Stomach (tissue), 9 donors: ENCODE results near the gene ABCD3. TPM values are rescaled to one million over a fixed set of nuclear protein-coding genes. Genes with fewer than 3 reads are reported as not detected.

ENCODE experiments used
- DNase-seq, 2 donors: peaks; one replicate each; pipeline versions ENCODE4 v3.0.0 to v3.0.0-alpha.2; 2013 to 2019
- H3K27ac ChIP-seq, 5 donors: fragments of 200-600 bp in 4 of 5; sonication (generic) in 4 of 5; one replicate each; pipeline ENCODE4 v1.5.1; 2013 to 2019; ENCODE audit warnings: mild to moderate bottlenecking in 1 of 5, moderate library complexity in 1 of 5
- H3K27me3 ChIP-seq, 3 donors: fragments of 200-600 bp; sonication (generic); one replicate each; pipeline ENCODE4 v1.5.1; 2017 to 2019; ENCODE audit warnings: mixed run types in 1 of 3
- H3K36me3 ChIP-seq, 4 donors: fragments of 200-600 bp; sonication (generic); 1 replicate in 3 of 4; 2 replicates in 1 of 4; pipeline ENCODE4 v1.5.1; 2016 to 2019
- H3K4me1 ChIP-seq, 4 donors: fragments of 200-600 bp; sonication (generic); one replicate each; pipeline ENCODE4 v1.5.1; 2016 to 2019
- H3K4me3 ChIP-seq, 4 donors: fragments of 200-600 bp; sonication (generic) in 3 of 4; one replicate each; pipeline ENCODE4 v1.5.1; 2016 to 2019; ENCODE audit warnings: mild to moderate bottlenecking in 1 of 4
- H3K9me3 ChIP-seq, 4 donors: fragments of 200-600 bp; sonication (generic); one replicate each; pipeline ENCODE4 v1.5.1; 2016 to 2019
- EP300 ChIP-seq: sonication (generic); formaldehyde crosslinking; IDR thresholded peaks from one replicate; pipeline ENCODE4 v1.6.1; 2017; ENCODE audit warnings: antibody characterized with exemption
- POLR2A ChIP-seq, 4 donors: fragments of 450-650 bp; IDR thresholded peaks; one replicate each; pipeline ENCODE4 v1.6.1; 2016; ENCODE audit warnings: antibody characterized with exemption in 4 of 4, control low read depth in 2 of 4, mild to moderate bottlenecking in 1 of 4, moderate library complexity in 1 of 4
- POLR2AphosphoS5 ChIP-seq, 3 donors: sonication (generic); formaldehyde crosslinking; IDR thresholded peaks; one replicate each; pipeline ENCODE4 v1.6.1; 2016; ENCODE audit warnings: antibody characterized with exemption in 3 of 3
- WGBS, 5 donors: extraction: QIAGEN DNeasy Blood & Tissue Kit in 3 of 5; methylation state at CpG; one replicate each; pipeline versions ENCODE4 v1.1.5 to v1.1.7; 2013 to 2018; 5-methylcytosine and 5-hydroxymethylcytosine counted together
- intact Hi-C: fragments of 100-400 bp; cut with DNase I; formaldehyde crosslinking; loops from one replicate; pipeline ENCODE4 v1.15.1; 2023; ENCODE audit warnings: low total_unique reads
- polyA plus RNA-seq, 3 donors: library from polyadenylated mRNA; stranded (reverse); fragments of 200-250 nt; gene quantifications; one replicate each; pipeline ENCODE4 v1.2.3, GENCODE V29; 2013
- total RNA-seq, 5 donors: library from RNA; depleted of rRNA; stranded (reverse); fragments of >200 nt; gene quantifications; one replicate each; pipeline versions ENCODE4 v1.1.0 to v1.2.3, GENCODE V29; 2014 to 2016
- TF ChIP-seq, protein P1 (sequence below), 7 experiments: fragments of 450-650 bp in 4 of 7; fragments of 200-600 bp in 3 of 7; sonication (generic) in 3 of 7; IDR thresholded peaks; one replicate each; pipeline ENCODE4 v1.5.1; 2016 to 2019; ENCODE audit warnings: antibody characterized with exemption in 7 of 7, control low read depth in 2 of 7, mild to moderate bottlenecking in 1 of 7
- donor health status: healthy with polysubstance abuse.
- donor health status: Bipolar disorder and iron deficiency.
- donor health status: healthy.

ABCD3 gene
- total and polyA plus RNA-seq, 8 donors = 8.8 to 124 (median 18.4) TPM

GRCh38 chr1:94528826-94529225 lies 110.6 kb downstream of the ABCD3 start:
- Histone ChIP-seq H3K36me3 (peaks cover 7 to 55% (median 45%) of the 10 kb centered on the region in 4 donors), H3K4me3 (no peak overlapping the region), H3K27ac (no peak overlapping the region), H3K9me3 (no peaks in the 10 kb centered on the region), H3K4me1 (peaks cover 0 to 17% (median 10%) of the 10 kb centered on the region in 4 donors), H3K27me3 (no peaks in the 10 kb centered on the region)
- TF ChIP-seq EP300 = no peak
- TF ChIP-seq, protein P1, sequence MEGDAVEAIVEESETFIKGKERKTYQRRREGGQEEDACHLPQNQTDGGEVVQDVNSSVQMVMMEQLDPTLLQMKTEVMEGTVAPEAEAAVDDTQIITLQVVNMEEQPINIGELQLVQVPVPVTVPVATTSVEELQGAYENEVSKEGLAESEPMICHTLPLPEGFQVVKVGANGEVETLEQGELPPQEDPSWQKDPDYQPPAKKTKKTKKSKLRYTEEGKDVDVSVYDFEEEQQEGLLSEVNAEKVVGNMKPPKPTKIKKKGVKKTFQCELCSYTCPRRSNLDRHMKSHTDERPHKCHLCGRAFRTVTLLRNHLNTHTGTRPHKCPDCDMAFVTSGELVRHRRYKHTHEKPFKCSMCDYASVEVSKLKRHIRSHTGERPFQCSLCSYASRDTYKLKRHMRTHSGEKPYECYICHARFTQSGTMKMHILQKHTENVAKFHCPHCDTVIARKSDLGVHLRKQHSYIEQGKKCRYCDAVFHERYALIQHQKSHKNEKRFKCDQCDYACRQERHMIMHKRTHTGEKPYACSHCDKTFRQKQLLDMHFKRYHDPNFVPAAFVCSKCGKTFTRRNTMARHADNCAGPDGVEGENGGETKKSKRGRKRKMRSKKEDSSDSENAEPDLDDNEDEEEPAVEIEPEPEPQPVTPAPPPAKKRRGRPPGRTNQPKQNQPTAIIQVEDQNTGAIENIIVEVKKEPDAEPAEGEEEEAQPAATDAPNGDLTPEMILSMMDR (IDR thresholded peaks at IDR 0.05) = no peak
- no peak for DNase-seq
- WGBS, 5 donors = 89 to 96% (median 92%) methylated on average over 5 of the region's 5 CpGs
- intact Hi-C loops = no loop called here

GRCh38 chr1:94529416-94529815 lies 111.2 kb downstream of the ABCD3 start:
- TF ChIP-seq, protein P1 (IDR thresholded peaks at IDR 0.05) = no peak
- no peak for TF ChIP-seq POLR2AphosphoS5 (IDR thresholded peaks at IDR 0.05)
- no peak for TF ChIP-seq POLR2A (IDR thresholded peaks at IDR 0.05)
- no peak for TF ChIP-seq EP300
- peaks cover 0 to 18% (median 10%) of the 10 kb centered on the region in 4 donors for H3K4me1 ChIP-seq
- no peaks in the 10 kb centered on the region for H3K9me3 ChIP-seq
- WGBS, 5 donors = 85 to 98% (median 96%) methylated on average over 2 of the region's 2 CpGs
- no peak overlapping the region for H3K4me3 ChIP-seq
- no peak for DNase-seq
- no peaks in the 10 kb centered on the region for H3K27me3 ChIP-seq
- intact Hi-C loops = no loop called here
- H3K27ac ChIP-seq = no peak overlapping the region
- H3K36me3 ChIP-seq = peaks cover 7 to 61% (median 50%) of the 10 kb centered on the region in 4 donors

- WGBS, 5 donors = 81 to 88% (median 85%) methylated on average over 4 of the region's 4 CpGs
- Histone ChIP-seq H3K4me3 (no peak overlapping the region), H3K27ac (no peak overlapping the region), H3K4me1 (peaks cover 0 to 25% (median 10%) of the 10 kb centered on the region in 4 donors), H3K27me3 (no peaks in the 10 kb centered on the region), H3K9me3 (no peaks in the 10 kb centered on the region), H3K36me3 (peaks cover 15 to 71% (median 60%) of the 10 kb centered on the region in 4 donors)
- DNase-seq = no peak
- TF ChIP-seq POLR2A (IDR thresholded peaks at IDR 0.05) (no peak), POLR2AphosphoS5 (IDR thresholded peaks at IDR 0.05) (no peak), EP300 (no peak)
- TF ChIP-seq, protein P1 (IDR thresholded peaks at IDR 0.05) = no peak
- intact Hi-C loops = loop anchor here (10.0 kb wide), 1 partner anchor 64 kb away; no protein-coding TSS in a partner anchor
These were observed 112.2 kb downstream of the ABCD3 start for GRCh38 chr1:94530373-94530878.

- Histone ChIP-seq H3K4me1 (peaks cover 0 to 36% (median 10%) of the 10 kb centered on the region in 4 donors), H3K27me3 (no peaks in the 10 kb centered on the region), H3K27ac (peak overlapping the region in 1 of 5 donors; percentile 4), H3K4me3 (no peak overlapping the region), H3K9me3 (no peaks in the 10 kb centered on the region), H3K36me3 (peaks cover 20 to 80% (median 69%) of the 10 kb centered on the region in 4 donors)
- whole genome bisulfite sequencing, 5 donors = 77 to 96% (median 93%) methylated on average over 6 of the region's 6 CpGs
- DNase-seq = no peak
- TF ChIP-seq, protein P1 (IDR thresholded peaks at IDR 0.05) = no peak
- TF ChIP-seq EP300 = no peak
- no peak for TF ChIP-seq POLR2AphosphoS5 (IDR thresholded peaks at IDR 0.05)
- no peak for TF ChIP-seq POLR2A (IDR thresholded peaks at IDR 0.05)
- intact Hi-C loops = loop anchor here (10.0 kb wide), 1 partner anchor 63 kb away; no protein-coding TSS in a partner anchor
These were observed 113.5 kb downstream of the ABCD3 start for GRCh38 chr1:94531664-94532063.
